ENCODE measurements around the gene STX18. TPM values are rescaled to one million over a fixed set of nuclear protein-coding genes. Genes with fewer than 3 reads are reported as not detected.

STX18 gene
- total and polyA plus RNA-seq, 2 of the 13 experiments (the other 11 are each of a cell fraction or from before 2014, with no cell fraction given), result 23.9 to 37.1 TPM

DNA sequence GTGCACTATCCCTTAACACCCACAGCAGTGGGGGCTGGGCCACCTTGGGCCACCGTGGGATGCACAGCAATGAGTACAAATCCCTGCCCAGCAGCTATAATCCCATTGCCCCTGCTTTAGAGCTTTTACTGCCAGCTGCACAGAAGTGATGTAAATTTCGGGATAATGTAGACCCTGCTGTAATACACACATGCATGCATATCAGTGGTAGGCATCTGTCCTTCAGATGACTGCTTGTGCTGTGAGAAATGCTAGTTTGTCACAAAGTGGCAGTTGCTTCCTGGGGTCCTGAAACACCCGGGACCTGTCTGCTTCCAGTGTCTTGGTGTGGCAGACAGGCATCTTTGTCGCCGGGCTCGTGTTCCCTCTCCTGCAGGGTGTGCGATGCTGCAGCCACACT is 140.8 kb downstream of the STX18 start:
- H2AFZ ChIP-seq (ENCODE audit: low read length), result no peak overlapping the region
- 26% methylated on average over 3 of the region's 7 CpGs for WGBS (ENCODE audit: low lambda C conversion rate)
- H3K27ac ChIP-seq (ENCODE audit: extremely low read length, insufficient read depth, low read length), result no peak overlapping the region
- peaks cover 8% of the 10 kb centered on the region; the same call in 1 of the 2 replicates for H3K4me1 ChIP-seq (ENCODE audit: insufficient read depth, low read length)
- H3K27me3 ChIP-seq (ENCODE audit: control insufficient read depth in 1 of 2, insufficient read depth in 2 of 2, low read length in 2 of 2), result peaks cover 1 to 56% of the 10 kb centered on the region in 2 experiments; a peak in 3 of 5 replicates
- H3K36me3 ChIP-seq (replicated peaks in 1 of 2; ENCODE audit: control insufficient read depth in 1 of 2, insufficient read depth in 2 of 2, low read length in 2 of 2), result no peaks in the 10 kb centered on the region
- in situ Hi-C loops (cut with HindIII; ENCODE audit: extremely low pct_ligation_motif_present, low pct_unique_long_range_greater_than_20kb) (no loop called here), intact Hi-C loops (cut with micrococcal nuclease; ENCODE audit: unreplicated experiment) (no loop called here)
- no peak for FAIRE-seq
- POLR2A ChIA-PET, result no interaction called here
- DNase-seq (ENCODE audit: low spot score), result no peak
- no peaks in the 10 kb centered on the region for H3K9me3 ChIP-seq (ENCODE audit: low read length)
- no peak for ATAC-seq
- no peak overlapping the region for H3K4me3 ChIP-seq (replicated peaks in 1 of 3; ENCODE audit: insufficient read depth in 1 of 3, low read depth in 2 of 3, low read length in 3 of 3)
- H3K4me2 ChIP-seq (ENCODE audit: low read depth, low read length), result no peak overlapping the region
- no peak overlapping the region for H3K9ac ChIP-seq (ENCODE audit: insufficient read depth, low read depth, low read length)
- no peaks in the 10 kb centered on the region for H4K20me1 ChIP-seq (ENCODE audit: insufficient read depth, low read length)
- no peak for TF ChIP-seq KMT2A (CRISPR knock-in tag; IDR thresholded peaks at IDR 0.05)
- TF ChIP-seq, protein P1, sequence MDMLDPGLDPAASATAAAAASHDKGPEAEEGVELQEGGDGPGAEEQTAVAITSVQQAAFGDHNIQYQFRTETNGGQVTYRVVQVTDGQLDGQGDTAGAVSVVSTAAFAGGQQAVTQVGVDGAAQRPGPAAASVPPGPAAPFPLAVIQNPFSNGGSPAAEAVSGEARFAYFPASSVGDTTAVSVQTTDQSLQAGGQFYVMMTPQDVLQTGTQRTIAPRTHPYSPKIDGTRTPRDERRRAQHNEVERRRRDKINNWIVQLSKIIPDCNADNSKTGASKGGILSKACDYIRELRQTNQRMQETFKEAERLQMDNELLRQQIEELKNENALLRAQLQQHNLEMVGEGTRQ (IDR thresholded peaks at IDR 0.05; ENCODE audit: low read depth, low read length), result no peak
- TF ChIP-seq, protein P1 (CRISPR knock-in tag; IDR thresholded peaks at IDR 0.05; ENCODE audit: borderline replicate concordance), result no peak
- no peak for TF ChIP-seq ZNF333 (CRISPR knock-in tag; IDR thresholded peaks at IDR 0.05; ENCODE audit: borderline replicate concordance)
- TF ChIP-seq ARID2 (CRISPR knock-in tag; IDR thresholded peaks at IDR 0.05; ENCODE audit: borderline replicate concordance), result no peak
- TF ChIP-seq ZNF296 (CRISPR knock-in tag; conservative IDR thresholded peaks at IDR 0.05), result no peak
- TF ChIP-seq, protein P2, sequence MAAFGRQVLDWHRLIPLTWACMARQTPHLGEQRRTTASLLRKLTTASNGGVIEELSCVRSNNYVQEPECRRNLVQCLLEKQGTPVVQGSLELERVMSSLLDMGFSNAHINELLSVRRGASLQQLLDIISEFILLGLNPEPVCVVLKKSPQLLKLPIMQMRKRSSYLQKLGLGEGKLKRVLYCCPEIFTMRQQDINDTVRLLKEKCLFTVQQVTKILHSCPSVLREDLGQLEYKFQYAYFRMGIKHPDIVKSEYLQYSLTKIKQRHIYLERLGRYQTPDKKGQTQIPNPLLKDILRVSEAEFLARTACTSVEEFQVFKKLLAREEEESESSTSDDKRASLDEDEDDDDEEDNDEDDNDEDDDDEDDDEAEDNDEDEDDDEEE (CRISPR knock-in tag; IDR thresholded peaks at IDR 0.05), result no peak
- TF ChIP-seq, protein P3, sequence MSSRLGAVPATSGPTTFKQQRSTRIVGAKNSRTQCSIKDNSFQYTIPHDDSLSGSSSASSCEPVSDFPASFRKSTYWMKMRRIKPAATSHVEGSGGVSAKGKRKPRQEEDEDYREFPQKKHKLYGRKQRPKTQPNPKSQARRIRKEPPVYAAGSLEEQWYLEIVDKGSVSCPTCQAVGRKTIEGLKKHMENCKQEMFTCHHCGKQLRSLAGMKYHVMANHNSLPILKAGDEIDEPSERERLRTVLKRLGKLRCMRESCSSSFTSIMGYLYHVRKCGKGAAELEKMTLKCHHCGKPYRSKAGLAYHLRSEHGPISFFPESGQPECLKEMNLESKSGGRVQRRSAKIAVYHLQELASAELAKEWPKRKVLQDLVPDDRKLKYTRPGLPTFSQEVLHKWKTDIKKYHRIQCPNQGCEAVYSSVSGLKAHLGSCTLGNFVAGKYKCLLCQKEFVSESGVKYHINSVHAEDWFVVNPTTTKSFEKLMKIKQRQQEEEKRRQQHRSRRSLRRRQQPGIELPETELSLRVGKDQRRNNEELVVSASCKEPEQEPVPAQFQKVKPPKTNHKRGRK (CRISPR knock-in tag; IDR thresholded peaks at IDR 0.05), result no peak
- TF ChIP-seq NFKBIZ (CRISPR knock-in tag; IDR thresholded peaks at IDR 0.05), result no peak
- no peak for TF ChIP-seq DPF2 (CRISPR knock-in tag; IDR thresholded peaks at IDR 0.05; ENCODE audit: borderline replicate concordance, low read depth)
- CTCF ChIA-PET (ENCODE audit: low intra/inter-chr PET ratio, low total read pairs), result no interaction called here
- no peaks in the 10 kb centered on the region for H3K79me2 ChIP-seq (ENCODE audit: insufficient read depth, low read length)
- no TSS peak for BruUV-seq (replicated peaks)

Measured in HepG2 (cell line).